SK-N-SH (cell line): Measurements from ENCODE around the gene DRD4. TPM values are rescaled to one million over a fixed set of nuclear protein-coding genes. Genes with fewer than 3 reads are reported as not detected.

Source experiments
- CTCF ChIA-PET: fragments of 300-600, 350-600 bp; formaldehyde crosslinking; extraction: SDS; loops from one replicate; lab custom pipeline; 2021; lab: Yijun Ruan, JAX
- POLR2A ChIA-PET: fragments of 350-600 bp; sonication (Branson Sonifier 250); formaldehyde crosslinking; extraction: SDS; loops from one replicate; lab custom pipeline; 2020; ENCODE audit warnings: antibody characterized with exemption, inconsistent platforms; lab: Yijun Ruan, JAX
- DNase-seq: peaks from one replicate; pipeline ENCODE4 v3.0.0; 2012
- H2AFZ ChIP-seq: fragments of 200-600 bp; sonication (generic); 2 replicates; pipeline ENCODE4 v1.8.1; 2016; ENCODE audit warnings: antibody characterized with exemption, mild to moderate bottlenecking, low read depth
- H3F3A ChIP-seq: fragments of 200-600 bp; sonication (generic); replicated peaks from 2 replicates; pipeline ENCODE3; 2016; ENCODE audit warnings: antibody characterized with exemption, mild to moderate bottlenecking; ENCODE audit not compliant: insufficient read depth
- H3K27ac ChIP-seq, 2 experiments: fragments of 200-500 bp in 1 of 2; fragments of 200-600 bp in 1 of 2; sonication (Bioruptor generic) in 1 of 2; sonication (generic), shearing (Covaris generic) in 1 of 2; 2 replicates each; pipeline versions ENCODE4 v1.5.1 to v1.6.1; 2014 to 2016; ENCODE audit warnings: low read depth in 2 of 2, inconsistent platforms in 1 of 2, low read length in 1 of 2, mild to moderate bottlenecking in 1 of 2, mixed read lengths in 1 of 2
- H3K27me3 ChIP-seq: fragments of 200-600 bp; sonication (generic), shearing (Covaris generic); 2 replicates; pipeline ENCODE4 v1.6.1; 2016; ENCODE audit warnings: mixed run types; ENCODE audit not compliant: insufficient read depth
- H3K36me3 ChIP-seq, 2 experiments: fragments of 200-500 bp in 1 of 2; fragments of 200-600 bp in 1 of 2; sonication (Bioruptor generic) in 1 of 2; sonication (generic) in 1 of 2; replicated peaks in 1 of 2; 2 replicates each; pipeline versions ENCODE3 to v1.5.1; 2014 to 2016; ENCODE audit warnings: low read length in 1 of 2, mild to moderate bottlenecking in 1 of 2; ENCODE audit not compliant: insufficient read depth in 2 of 2, control insufficient read depth in 1 of 2
- H3K4me1 ChIP-seq, 2 experiments: fragments of 200-500 bp in 1 of 2; fragments of 200-600 bp in 1 of 2; sonication (Bioruptor generic) in 1 of 2; sonication (generic), shearing (Covaris generic) in 1 of 2; 2 replicates each; pipeline versions ENCODE4 v1.5.1 to v1.6.1; 2014 to 2016; ENCODE audit warnings: low read depth in 1 of 2, low read length in 1 of 2, mixed run types in 1 of 2; ENCODE audit not compliant: insufficient read depth in 2 of 2, control insufficient read depth in 1 of 2
- H3K4me2 ChIP-seq: fragments of 200-600 bp; sonication (generic), shearing (Covaris generic); 2 replicates; pipeline ENCODE4 v1.6.1; 2017; ENCODE audit warnings: mixed run types
- H3K4me3 ChIP-seq, 2 experiments: fragments of 200-500 bp in 1 of 2; fragments of 200-600 bp in 1 of 2; sonication (Bioruptor generic) in 1 of 2; sonication (generic), shearing (Covaris generic) in 1 of 2; 2 replicates each; pipeline versions ENCODE4 v1.5.1 to v1.8.1; 2014 to 2016; ENCODE audit warnings: low read depth in 2 of 2, inconsistent platforms in 1 of 2, low read length in 1 of 2, mild to moderate bottlenecking in 1 of 2, mixed read lengths in 1 of 2, moderate library complexity in 1 of 2
- H3K79me2 ChIP-seq: fragments of 200-600 bp; sonication (generic); 2 replicates; pipeline ENCODE4 v1.8.1; 2017; ENCODE audit warnings: mild to moderate bottlenecking; ENCODE audit not compliant: insufficient read depth
- H3K9ac ChIP-seq: fragments of 200-600 bp; sonication (generic); 2 replicates; pipeline ENCODE4 v1.6.1; 2017; ENCODE audit warnings: mixed run types
- H3K9me2 ChIP-seq: fragments of 200-600 bp; sonication (generic); 2 replicates; pipeline ENCODE4 v1.6.1; 2017; ENCODE audit warnings: mixed run types
- H3K9me3 ChIP-seq: fragments of 200-600 bp; sonication (generic); 2 replicates; pipeline ENCODE4 v1.6.1; 2017; ENCODE audit warnings: mixed run types, mild to moderate bottlenecking, moderate library complexity
- H4K20me1 ChIP-seq: fragments of 200-600 bp; sonication (generic); 2 replicates; pipeline ENCODE4 v1.6.1; 2017; ENCODE audit warnings: mild to moderate bottlenecking, mixed run types; ENCODE audit not compliant: insufficient read depth
- ELF1 ChIP-seq: IDR thresholded peaks from 2 replicates; pipeline ENCODE4 v1.4.0; 2012
- FOSL2 ChIP-seq: IDR thresholded peaks from 2 replicates; pipeline ENCODE4 v1.4.0; 2012; ENCODE audit warnings: low read depth, mild to moderate bottlenecking, moderate library complexity, borderline replicate concordance
- FOXJ3 ChIP-seq: sonication (generic); formaldehyde crosslinking; IDR thresholded peaks from 2 replicates; pipeline ENCODE4 v1.5.1; 2020; ENCODE audit warnings: mild to moderate bottlenecking, missing genetic modification reagents
- GATA2 ChIP-seq: sonication (generic); formaldehyde crosslinking; IDR thresholded peaks from 2 replicates; pipeline ENCODE4 v1.5.0; 2020; ENCODE audit warnings: mild to moderate bottlenecking, missing genetic modification reagents
- IRF3 ChIP-seq: fragments of 150-350 bp; IDR thresholded peaks from 2 replicates; pipeline ENCODE4 v1.6.1; 2016; ENCODE audit warnings: mild to moderate bottlenecking, low read depth, low read length
- JUND ChIP-seq: IDR thresholded peaks from 2 replicates; pipeline ENCODE4 v1.4.0; 2012
- MEF2A ChIP-seq: IDR thresholded peaks from 2 replicates; pipeline ENCODE4 v1.4.0; 2012; ENCODE audit warnings: low read depth, borderline replicate concordance
- MXI1 ChIP-seq: IDR thresholded peaks from 2 replicates; pipeline ENCODE4 v1.6.1; 2012; ENCODE audit warnings: mild to moderate bottlenecking, low read depth, low read length, improper control_type of control experiment
- NRF1 ChIP-seq: IDR thresholded peaks from 2 replicates; pipeline ENCODE4 v1.6.1; 2012; ENCODE audit warnings: low read depth, mild to moderate bottlenecking, low read length
- PBX3 ChIP-seq: IDR thresholded peaks from 2 replicates; pipeline ENCODE4; 2012
- REST ChIP-seq: IDR thresholded peaks from 2 replicates; pipeline ENCODE4 v1.6.1; 2012; ENCODE audit warnings: mild to moderate bottlenecking, low read depth, low read length, moderate library complexity
- RFX5 ChIP-seq: IDR thresholded peaks from 2 replicates; pipeline ENCODE4 v1.6.1; 2012; ENCODE audit warnings: mild to moderate bottlenecking, improper control_type of control experiment, low read length
- TAF1 ChIP-seq: IDR thresholded peaks from 2 replicates; pipeline ENCODE4 v1.6.1; 2012; ENCODE audit warnings: low read depth, mild to moderate bottlenecking, low read length, moderate library complexity, borderline replicate concordance
- ZBTB33 ChIP-seq: IDR thresholded peaks from 2 replicates; pipeline ENCODE4 v1.4.0; 2012; ENCODE audit warnings: low read depth, borderline replicate concordance
- WGBS: methylation state at CpG from one replicate; pipeline ENCODE4 v1.1.6; 2017; ENCODE audit warnings: low lambda C conversion rate; 5-methylcytosine and 5-hydroxymethylcytosine counted together
- polyA plus RNA-seq, 3 experiments: library from polyadenylated mRNA; depleted of rRNA; stranded (reverse); fragments of >200 nt; gene quantifications; 2 replicates each; pipeline ENCODE4 v1.2.3, GENCODE V29; 2012

The DRD4 gene
- polyA plus RNA-seq, 1 of the 3 experiments (the other 2 are of a cell fraction): not detected

- TF ChIP-seq MEF2A (no peak), JUND (no peak)
- H3K9me3 ChIP-seq: no peaks in the 10 kb centered on the region
- DNase-seq: peak; percentile 15
- H4K20me1 ChIP-seq: peaks cover 7% of the 10 kb centered on the region; the same call in 1 of the 2 replicates
- no peaks in the 10 kb centered on the region; the same call in 1 of the 2 replicates for H3K79me2 ChIP-seq
- CTCF ChIA-PET: interaction anchor here (1.1 kb wide), 1 partner anchor 9 kb away, joined by 3 read pairs; the partner anchor contains the start of gene SCT
- H2AFZ ChIP-seq: no peak overlapping the region
- 93% methylated on average over 22 of the region's 22 CpGs for WGBS
- no peaks in the 10 kb centered on the region for H3K9me2 ChIP-seq
- H3F3A ChIP-seq: peaks cover 9% of the 10 kb centered on the region
- POLR2A ChIA-PET: no interaction called here
- H3K4me1 ChIP-seq: peaks cover 0 to 12% of the 10 kb centered on the region in 2 experiments; a peak in 1 of 4 replicates
- no peak overlapping the region for H3K4me2 ChIP-seq
- H3K9ac ChIP-seq: no peak overlapping the region
- no peaks in the 10 kb centered on the region for H3K36me3 ChIP-seq
- H3K27me3 ChIP-seq: no peaks in the 10 kb centered on the region
- H3K4me3 ChIP-seq: no peak overlapping the region
- H3K27ac ChIP-seq: no peak overlapping the region
Measured at GRCh38 chr11:635945-636510, 1.0 kb upstream of the DRD4 start.

GRCh38 chr11:637333-637592 lies 194 bp downstream of the DRD4 start:
- Histone ChIP-seq H3K27me3 (no peaks in the 10 kb centered on the region), H3K4me1 (peaks cover 0 to 12% of the 10 kb centered on the region in 2 experiments; a peak in 1 of 4 replicates), H3K4me3 (peak overlapping the region in 1 of 2 experiments; percentile 28; a peak in 1 of 4 replicates), H3F3A (peaks cover 9% of the 10 kb centered on the region), H3K4me2 (no peak overlapping the region), H4K20me1 (peaks cover 7% of the 10 kb centered on the region; the same call in 1 of the 2 replicates), H3K27ac (no peak overlapping the region), H3K9ac (no peak overlapping the region), H3K9me3 (no peaks in the 10 kb centered on the region), H3K9me2 (no peaks in the 10 kb centered on the region), H3K36me3 (no peaks in the 10 kb centered on the region), H2AFZ (no peak overlapping the region), H3K79me2 (no peaks in the 10 kb centered on the region)
- 55% methylated on average over 16 of the region's 34 CpGs for WGBS
- CTCF ChIA-PET: interaction anchor here (0.8 to 1.5 kb wide), 4 partner anchors 45 to 158 kb away, joined by 3 to 4 read pairs (median 3); no protein-coding TSS in a partner anchor
- POLR2A ChIA-PET: no interaction called here
- no peak for TF ChIP-seq FOSL2
- TF ChIP-seq MEF2A: no peak
- no peak for TF ChIP-seq RFX5
- TF ChIP-seq MXI1: no peak
- TF ChIP-seq JUND: no peak
- TF ChIP-seq REST: no peak
- no peak for TF ChIP-seq TAF1
- TF ChIP-seq PBX3: no peak
- no peak for TF ChIP-seq NRF1
- TF ChIP-seq ZBTB33: no peak
- no peak for TF ChIP-seq IRF3
- no peak for TF ChIP-seq FOXJ3
- no peak for TF ChIP-seq ELF1
- TF ChIP-seq GATA2: no peak
- DNase-seq: peak; percentile 65
